ENCODE data around the gene RET.

- TF ChIP-seq CTCF (IDR thresholded peaks at IDR 0.05; ENCODE audit: borderline replicate concordance, extremely low read depth, low read length, poor library complexity, severe bottlenecking), result no peak
- TF ChIP-seq EZH2 (IDR thresholded peaks at IDR 0.05; ENCODE audit: borderline replicate concordance, low read depth, low read length, severe bottlenecking), result no peak
These were observed 58.2 kb downstream of the RET start for GRCh38 chr10:43135064-43135463.

All from DND-41 (cell line).